Activated T-cell treated with anti-CD3 and anti-CD28 coated beads for 1 hour (primary cell): ENCODE data around the gene QDPR.
"Not testable (repeated sequence)": the region's sequence is repeated elsewhere in the genome, so short reads cannot be mapped to it uniquely, and the experiment has no call there.

Source experiments
- DNase-seq: peaks from one replicate; pipeline ENCODE4 v3.0.0-alpha.2; 2020; ENCODE audit warnings: low read depth

QDPR gene

GRCh38 chr4:17490575-17491059 lies 21.3 kb downstream of the QDPR start:
- DNase-seq = no peak

- DNase-seq = no peak
Observed at GRCh38 chr4:17489721-17490120, 22.2 kb downstream of the QDPR start.

GRCh38 chr4:17489123-17489522 lies 22.8 kb downstream of the QDPR start:
- no peak for DNase-seq

GRCh38 chr4:17482716-17483115 lies 29.2 kb downstream of the QDPR start:
- DNase-seq = no peak

GRCh38 chr4:17480955-17481354 lies 30.9 kb downstream of the QDPR start:
- DNase-seq = no peak

DNA sequence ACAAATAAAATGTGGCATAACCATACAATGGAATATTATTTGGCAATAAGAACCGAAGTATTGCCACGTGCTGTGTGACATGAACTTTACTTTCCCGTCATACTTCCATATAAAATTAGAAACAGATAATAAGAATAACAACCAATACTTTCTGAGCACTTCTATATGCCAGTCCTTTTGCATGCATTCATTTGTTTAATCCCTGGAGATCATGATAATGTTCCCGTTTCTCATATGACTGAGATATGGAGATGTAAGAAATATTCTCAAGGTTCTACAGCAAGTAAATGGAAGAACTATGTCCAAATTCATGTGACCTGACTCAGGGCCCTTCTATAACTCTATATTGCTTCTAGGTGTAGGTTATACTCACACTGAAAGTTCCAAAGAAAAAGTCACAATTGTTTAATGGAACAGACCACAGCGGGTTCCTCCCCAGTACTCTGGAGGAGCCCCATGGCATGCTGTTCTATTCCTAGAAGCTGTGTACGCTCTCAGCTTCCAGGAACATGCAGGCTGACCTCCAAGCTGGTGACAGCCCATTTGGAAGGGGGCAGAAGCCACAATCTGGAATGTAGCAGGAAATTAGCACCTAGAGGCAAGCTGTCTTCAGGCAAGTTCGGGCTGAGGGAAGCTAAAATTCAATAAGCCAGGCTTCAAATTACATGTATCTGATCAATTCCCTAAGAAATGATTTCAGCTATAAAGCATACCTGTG lies 31.5 kb downstream of the QDPR start:
- no peak for DNase-seq

DNA sequence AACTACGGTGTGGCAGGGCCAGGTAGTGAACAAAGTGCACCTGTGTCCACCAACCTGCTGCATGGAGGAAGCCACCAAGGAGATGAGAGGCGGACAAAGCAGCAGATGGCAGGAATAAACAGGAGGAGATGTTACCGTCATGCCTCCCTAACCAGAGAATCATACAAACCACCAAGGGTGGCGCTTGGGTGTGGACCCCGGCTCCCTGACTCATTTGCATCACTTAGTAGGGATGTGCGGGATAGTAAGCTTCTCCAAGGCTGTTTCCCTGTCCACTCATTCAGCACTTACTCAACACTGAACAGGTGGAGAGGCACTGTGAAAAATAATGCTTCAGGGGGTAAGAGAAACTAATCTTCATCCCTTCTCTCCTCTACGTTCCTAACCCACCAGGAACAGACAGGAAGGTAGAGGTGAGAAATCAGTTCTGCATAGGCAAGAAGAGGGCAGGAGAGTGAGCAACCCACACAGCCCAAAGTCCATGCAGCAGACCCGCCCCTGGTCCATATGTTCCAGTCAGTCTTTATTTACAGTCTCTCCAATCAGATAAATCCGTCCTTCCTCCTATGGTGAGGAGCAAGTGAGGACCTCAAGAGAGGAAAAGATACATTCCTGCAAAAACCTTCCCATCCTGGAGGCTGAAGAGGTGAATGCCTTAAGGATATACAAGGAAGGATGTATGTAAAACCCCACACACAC lies 34.0 kb downstream of the QDPR start:
- no peak for DNase-seq

- DNase-seq = no peak
Observed at GRCh38 chr4:17476853-17477252, 35.0 kb downstream of the QDPR start.

DNA sequence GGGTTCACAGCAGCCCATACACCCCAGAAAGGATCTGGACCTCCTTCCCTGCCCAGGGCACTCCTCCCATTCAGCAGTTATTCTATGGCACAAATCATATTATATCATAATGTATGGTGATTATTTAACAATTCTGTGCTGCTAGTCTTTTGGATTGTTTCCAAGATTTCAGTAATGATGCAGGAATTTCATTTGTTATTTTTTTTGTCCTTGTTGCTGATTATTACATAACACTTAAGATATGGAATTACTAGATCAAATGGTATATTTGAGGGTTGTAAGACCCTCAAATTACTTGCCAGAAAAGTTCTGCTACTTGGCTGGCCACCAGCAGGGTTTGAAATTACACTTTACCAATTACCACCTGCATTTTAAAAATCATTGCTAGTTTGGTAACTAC lies 36.4 kb downstream of the QDPR start:
- no peak for DNase-seq

- DNase-seq = no peak
Observed at GRCh38 chr4:17469931-17470674, 41.8 kb downstream of the QDPR start.

- no peak for DNase-seq
Observed at GRCh38 chr4:17468619-17469221, 43.2 kb downstream of the QDPR start.

- DNase-seq = no peak
Observed at GRCh38 chr4:17463606-17464005, 48.3 kb downstream of the QDPR start.

DNA sequence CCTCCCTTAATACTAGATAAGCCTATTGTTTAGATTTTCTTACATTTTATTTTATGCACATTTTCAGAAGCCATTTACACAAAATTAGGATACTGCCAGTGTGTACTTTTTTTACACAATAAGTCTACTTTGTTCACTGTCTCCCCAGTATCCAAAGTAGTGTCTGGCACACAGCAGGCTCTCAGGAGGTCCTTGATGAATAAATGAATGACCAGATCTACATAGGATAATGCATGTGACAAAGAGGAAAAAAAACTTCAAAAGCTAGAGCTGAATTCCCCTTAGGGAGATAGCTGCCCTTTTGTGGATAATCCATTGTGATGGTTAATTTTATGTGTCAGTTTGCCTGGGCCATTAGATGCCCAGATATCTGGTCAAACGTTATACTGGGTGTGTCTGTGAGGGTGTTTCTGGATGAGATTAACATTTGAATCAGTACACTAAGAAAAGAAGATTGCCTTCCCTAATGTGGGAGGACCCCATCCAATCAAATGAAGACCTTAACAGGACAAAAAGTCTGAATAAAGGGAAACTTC lies 61.6 kb downstream of the QDPR start:
- DNase-seq = no peak

- no peak for DNase-seq
Observed at GRCh38 chr4:17448689-17449088, 63.2 kb downstream of the QDPR start.

GRCh38 chr4:17447675-17448298 lies 64.1 kb downstream of the QDPR start:
- peak; percentile 17 for DNase-seq

DNA sequence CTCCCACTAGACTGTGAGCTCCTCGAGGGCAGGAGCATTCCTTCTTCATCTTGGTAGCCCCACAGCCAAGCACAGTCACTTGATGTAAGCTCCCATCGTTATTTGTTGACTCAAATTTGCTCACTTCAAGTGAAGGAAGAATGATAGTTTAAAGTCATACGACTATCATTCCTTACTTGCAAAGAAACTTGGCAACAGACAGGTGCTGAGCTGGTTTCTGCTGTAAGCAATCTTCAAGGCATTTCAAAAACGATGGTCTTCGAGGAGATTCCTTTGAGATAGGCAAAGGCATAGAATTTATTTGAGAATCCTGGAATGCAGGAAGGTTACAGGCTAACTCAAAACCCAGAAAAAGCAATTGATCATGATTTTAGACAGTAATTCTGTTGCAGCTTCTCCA lies 64.8 kb downstream of the QDPR start:
- no peak for DNase-seq

DNA sequence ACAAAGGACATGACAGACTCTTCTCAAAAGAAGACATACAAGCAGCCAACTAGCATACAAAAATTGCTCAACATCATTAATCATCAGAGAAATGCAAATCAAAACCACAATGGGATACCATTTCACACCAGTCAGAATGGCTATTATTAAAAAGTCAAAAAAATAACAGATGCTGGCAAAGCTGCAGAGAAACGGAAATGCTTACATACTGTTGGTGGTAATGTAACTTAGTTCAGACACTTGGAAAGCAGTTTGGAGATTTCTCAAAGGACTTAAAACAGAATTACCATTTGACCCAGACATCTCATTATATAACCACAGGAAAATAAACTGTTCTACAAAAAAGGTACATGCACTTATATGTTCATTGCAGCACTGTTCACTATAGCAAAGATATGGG lies 69.4 kb downstream of the QDPR start:
- DNase-seq = not testable (repeated sequence)

GRCh38 chr4:17437396-17437795 lies 74.5 kb downstream of the QDPR start:
- DNase-seq = no peak

DNA sequence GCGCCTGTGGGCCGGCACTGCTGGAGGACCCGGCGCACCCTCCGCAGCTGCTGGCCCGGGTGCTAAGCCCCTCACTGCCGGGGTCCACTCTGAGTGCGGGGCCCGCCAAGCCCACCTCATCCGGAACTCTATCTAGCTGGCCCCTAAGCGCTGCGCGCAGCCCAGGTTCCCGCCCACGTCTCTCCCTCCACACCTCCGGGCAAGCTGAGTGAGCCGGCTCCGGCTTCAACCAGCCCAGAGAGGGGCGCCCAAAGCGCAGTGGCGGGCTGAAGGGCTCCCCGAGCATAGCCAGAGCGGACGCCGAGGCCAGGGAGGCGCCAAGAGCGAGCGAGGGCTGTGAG lies 75.2 kb downstream of the QDPR start:
- no peak for DNase-seq
